ENCODE data around the gene CYFIP2.

DNA sequence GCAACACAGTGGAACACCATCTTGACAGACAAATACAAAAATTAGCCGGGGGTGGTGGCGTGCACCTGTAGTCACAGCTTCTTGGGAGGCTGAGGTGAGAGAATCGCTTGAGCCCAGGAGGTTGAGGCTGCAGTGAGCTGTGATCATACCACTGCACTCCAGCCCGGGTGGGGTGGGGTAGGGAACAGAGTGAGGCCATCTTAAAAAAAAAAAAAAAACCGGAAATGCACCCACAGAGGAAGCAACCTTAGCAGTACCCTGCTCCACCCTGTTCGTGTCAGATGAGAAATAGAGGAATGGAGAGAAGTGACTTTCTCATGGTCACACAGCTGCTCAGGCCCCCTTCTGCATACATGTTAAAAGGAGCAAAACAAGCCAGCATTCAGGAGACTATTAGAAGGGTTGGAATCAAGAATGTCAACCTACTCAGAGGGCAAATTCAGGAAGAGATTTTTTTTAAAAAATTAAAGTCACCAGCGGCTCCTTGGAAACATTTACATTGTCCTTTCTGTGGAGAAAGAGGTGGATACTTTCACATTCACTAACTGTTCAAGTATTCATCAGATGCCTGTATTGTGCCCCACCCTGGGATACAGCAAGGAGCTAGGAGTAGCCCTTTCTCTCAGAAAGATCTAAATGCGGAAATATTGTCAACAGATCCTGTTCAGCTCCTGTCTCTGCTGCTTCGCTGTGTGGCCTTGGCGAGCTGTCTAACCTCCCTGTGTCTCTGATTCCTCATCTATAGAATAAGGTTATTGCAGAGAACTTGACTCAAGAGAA, 41.0 kb downstream of the CYFIP2 start:
- TF ChIP-seq, protein P1, sequence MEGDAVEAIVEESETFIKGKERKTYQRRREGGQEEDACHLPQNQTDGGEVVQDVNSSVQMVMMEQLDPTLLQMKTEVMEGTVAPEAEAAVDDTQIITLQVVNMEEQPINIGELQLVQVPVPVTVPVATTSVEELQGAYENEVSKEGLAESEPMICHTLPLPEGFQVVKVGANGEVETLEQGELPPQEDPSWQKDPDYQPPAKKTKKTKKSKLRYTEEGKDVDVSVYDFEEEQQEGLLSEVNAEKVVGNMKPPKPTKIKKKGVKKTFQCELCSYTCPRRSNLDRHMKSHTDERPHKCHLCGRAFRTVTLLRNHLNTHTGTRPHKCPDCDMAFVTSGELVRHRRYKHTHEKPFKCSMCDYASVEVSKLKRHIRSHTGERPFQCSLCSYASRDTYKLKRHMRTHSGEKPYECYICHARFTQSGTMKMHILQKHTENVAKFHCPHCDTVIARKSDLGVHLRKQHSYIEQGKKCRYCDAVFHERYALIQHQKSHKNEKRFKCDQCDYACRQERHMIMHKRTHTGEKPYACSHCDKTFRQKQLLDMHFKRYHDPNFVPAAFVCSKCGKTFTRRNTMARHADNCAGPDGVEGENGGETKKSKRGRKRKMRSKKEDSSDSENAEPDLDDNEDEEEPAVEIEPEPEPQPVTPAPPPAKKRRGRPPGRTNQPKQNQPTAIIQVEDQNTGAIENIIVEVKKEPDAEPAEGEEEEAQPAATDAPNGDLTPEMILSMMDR (IDR thresholded peaks at IDR 0.05; ENCODE audit: insufficient read depth, low read length), result no peak
- TF ChIP-seq SPI1 (IDR thresholded peaks at IDR 0.05; ENCODE audit: borderline replicate concordance, low read depth), result no peak

Data from HL-60 (cell line).